GM23338 (cell line): ENCODE measurements around the gene BEND6.

ENCODE experiments used
- CREB1 ChIP-seq: fragments of 250-450 bp; sonication (Bioruptor Pico); IDR thresholded peaks from 2 replicates; pipeline ENCODE4 v1.5.0; 2020; ENCODE audit warnings: low read depth, mild to moderate bottlenecking, moderate library complexity
- CTCF ChIP-seq, 2 experiments: fragments of 200-600 bp in 1 of 2; sonication (generic) in 1 of 2; conservative IDR thresholded peaks; 2 replicates each; pipeline versions ENCODE4 v1.5.1 to v1.6.1; 2016 to 2017; ENCODE audit warnings: antibody characterized with exemption in 2 of 2, low read depth in 2 of 2, mild to moderate bottlenecking in 2 of 2, moderate library complexity in 1 of 2
- ETS1 ChIP-seq: IDR thresholded peaks from 2 replicates; pipeline ENCODE4 v1.6.1; 2016; ENCODE audit warnings: antibody characterized with exemption
- EZH2 ChIP-seq: fragments of 200-600 bp; sonication (generic); IDR thresholded peaks from one replicate; pipeline ENCODE4 v1.8.0; 2017; ENCODE audit warnings: antibody characterized with exemption, mild to moderate bottlenecking, low read depth; ENCODE audit not compliant: unreplicated experiment
- EZH2phosphoT487 ChIP-seq: fragments of 200-600 bp; sonication (generic); IDR thresholded peaks from one replicate; pipeline ENCODE4 v1.8.1; 2018; ENCODE audit warnings: antibody characterized with exemption; ENCODE audit not compliant: unreplicated experiment
- JUNB ChIP-seq: IDR thresholded peaks from one replicate; pipeline ENCODE4 v1.6.1; 2016; ENCODE audit warnings: antibody characterized with exemption; ENCODE audit not compliant: unreplicated experiment
- NANOG ChIP-seq: IDR thresholded peaks from 2 replicates; pipeline ENCODE4 v1.6.1; 2016; ENCODE audit warnings: antibody characterized with exemption, borderline replicate concordance
- POLR2AphosphoS5 ChIP-seq: IDR thresholded peaks from 2 replicates; pipeline ENCODE4 v1.6.1; 2016; ENCODE audit warnings: antibody characterized with exemption, low read depth
- REST ChIP-seq: IDR thresholded peaks from one replicate; pipeline ENCODE4 v1.6.1; 2018; ENCODE audit warnings: antibody characterized with exemption; ENCODE audit not compliant: unreplicated experiment

GRCh38 chr6:57068061-57068460 is 113.2 kb downstream of the BEND6 start:
- no peak for TF ChIP-seq POLR2AphosphoS5
- no peak for TF ChIP-seq CTCF (conservative IDR thresholded peaks at IDR 0.05; ENCODE audit: low read depth in 2 of 2)
- no peak for TF ChIP-seq EZH2phosphoT487
- TF ChIP-seq EZH2: no peak
- TF ChIP-seq REST: no peak
- no peak for TF ChIP-seq ETS1
- no peak for TF ChIP-seq CREB1 (CRISPR knock-in tag)
- no peak for TF ChIP-seq JUNB
- no peak for TF ChIP-seq NANOG
